GM12892 (cell line): Measurements from ENCODE around the gene AXDND1.

Experiments
- POLR2A ChIP-seq: IDR thresholded peaks from 2 replicates; pipeline ENCODE4 v1.6.1; 2011; ENCODE audit warnings: low read depth, low read length, control low read depth
- TAF1 ChIP-seq: IDR thresholded peaks from 2 replicates; pipeline ENCODE4 v1.6.1; 2011; ENCODE audit warnings: low read depth, mild to moderate bottlenecking, control low read depth, low read length, borderline replicate concordance

DNA sequence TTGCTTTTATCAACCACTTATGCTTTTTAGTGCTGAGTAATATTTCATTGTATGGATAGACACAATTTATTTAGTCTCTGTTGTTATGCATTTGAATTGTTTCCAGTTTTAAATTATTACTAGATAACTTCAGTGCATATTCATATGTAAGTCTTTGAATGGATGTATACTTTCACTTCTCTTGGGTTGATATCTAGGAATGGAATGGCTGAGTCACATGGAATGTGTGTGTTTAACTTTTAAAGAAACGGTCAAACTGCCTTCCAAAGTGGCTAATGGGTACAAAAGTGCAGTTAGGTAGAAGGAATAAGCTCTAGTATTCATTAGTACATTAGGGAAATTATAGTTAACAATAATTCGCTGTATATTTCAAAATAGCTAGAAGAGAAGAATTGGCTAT, 127.6 kb downstream of the AXDND1 start:
- TF ChIP-seq TAF1 (no peak), POLR2A (no peak)
